Measurements from ENCODE around the gene ALPL. TPM values are rescaled to one million over a fixed set of nuclear protein-coding genes. Genes with fewer than 3 reads are reported as not detected.
A peak's percentile ranks its signal among the peaks of the same experiment; 100 is the strongest.

Gene ALPL
- total and polyA plus RNA-seq, 2 of the 4 experiments (the other 2 are of a cell fraction), result 0.54 to 2.2 TPM

GRCh38 chr1:21543598-21543997, 34.4 kb downstream of the ALPL start:
- no peaks in the 10 kb centered on the region for H3K36me3 ChIP-seq (ENCODE audit: control insufficient read depth, insufficient read depth, low read length)
- peaks cover 6% of the 10 kb centered on the region; the same call in 1 of the 2 replicates for H3K9me1 ChIP-seq (ENCODE audit: insufficient read depth, low read length)
- no peak overlapping the region for H3K4ac ChIP-seq (ENCODE audit: low read depth, low read length)
- H4K20me1 ChIP-seq (ENCODE audit: insufficient read depth, low read length), result no peaks in the 10 kb centered on the region
- H3K4me1 ChIP-seq (ENCODE audit: control insufficient read depth, insufficient read depth, low read length), result peaks cover 5% of the 10 kb centered on the region
- H3K18ac ChIP-seq (ENCODE audit: low read depth, low read length), result no peak overlapping the region
- H3K4me2 ChIP-seq (ENCODE audit: low read depth, low read length), result no peak overlapping the region
- POLR2A ChIA-PET (ENCODE audit: unreplicated experiment), result no interaction called here
- H4K8ac ChIP-seq (ENCODE audit: low read depth in 2 of 2, low read length in 2 of 2), result no peak overlapping the region
- peaks cover 6% of the 10 kb centered on the region; the same call in 1 of the 2 replicates for H3K27me3 ChIP-seq (ENCODE audit: control insufficient read depth, insufficient read depth, low read length)
- ATAC-seq (ENCODE audit: low read depth), result no peak
- no peak overlapping the region for H2BK15ac ChIP-seq (ENCODE audit: low read depth, low read length)
- in situ Hi-C loops (cut with MboI; ENCODE audit: low sequenced_read_pairs) (no loop called here), dilution Hi-C loops (cut with HindIII; ENCODE audit: low sequenced_read_pairs, unreplicated experiment) (no loop called here), intact Hi-C loops (cut with micrococcal nuclease) (no loop called here)
- no peak overlapping the region for H3K56ac ChIP-seq (ENCODE audit: extremely low read depth, insufficient read depth, low read length)
- peak overlapping the region; percentile 33 for H2AFZ ChIP-seq (replicated peaks; ENCODE audit: low read length, poor library complexity)
- H3K14ac ChIP-seq (replicated peaks; ENCODE audit: low read depth, low read length), result no peak overlapping the region
- H3K9ac ChIP-seq (ENCODE audit: low read depth, low read length), result no peak overlapping the region
- no peak overlapping the region for H4K91ac ChIP-seq (ENCODE audit: insufficient read depth, low read depth, low read length)
- no peak overlapping the region for H3K23ac ChIP-seq (ENCODE audit: low read depth, low read length)
- DNase-seq, result no peak
- BruUV-seq (replicated peaks), result no TSS peak
- TF ChIP-seq MAZ (IDR thresholded peaks at IDR 0.05; ENCODE audit: borderline replicate concordance, low read depth, low read length) (no peak), CHD1 (IDR thresholded peaks at IDR 0.05; ENCODE audit: low read depth, low read length) (no peak), RCOR1 (IDR thresholded peaks at IDR 0.05; ENCODE audit: insufficient replicate concordance, low read length) (no peak), MXI1 (IDR thresholded peaks at IDR 0.05; ENCODE audit: borderline replicate concordance, low read depth, low read length) (no peak), MAFK (IDR thresholded peaks at IDR 0.05; ENCODE audit: low read depth, low read length) (no peak), SMC3 (IDR thresholded peaks at IDR 0.05; ENCODE audit: low read depth, low read length) (no peak)
- no peak overlapping the region for H3K4me3 ChIP-seq (ENCODE audit: insufficient read depth, low read depth, low read length)
- peak overlapping the region; percentile 63 for H2AK9ac ChIP-seq (replicated peaks; ENCODE audit: low read depth, low read length, poor library complexity)
- no peaks in the 10 kb centered on the region for H3K79me1 ChIP-seq (ENCODE audit: low read depth in 1 of 2, low read length in 2 of 2)
- no peak overlapping the region for H2BK5ac ChIP-seq (ENCODE audit: low read depth, low read length, poor library complexity, severe bottlenecking)
- no peak overlapping the region for H2BK120ac ChIP-seq (ENCODE audit: low read depth, low read length)
- CTCF ChIA-PET, result no interaction called here
- no peak overlapping the region for H2AK5ac ChIP-seq (ENCODE audit: low read depth, low read length)
- H4K5ac ChIP-seq (ENCODE audit: low read depth, low read length), result no peak overlapping the region
- whole genome bisulfite sequencing, 2 experiments (ENCODE audit: extremely low coverage in 2 of 2, insufficient read length in 1 of 2), result no CpG with 5 or more reads among the region's 6 CpGs
- H3K9me3 ChIP-seq (ENCODE audit: control insufficient read depth, insufficient read depth, low read length), result no peaks in the 10 kb centered on the region
- H2BK20ac ChIP-seq (ENCODE audit: low read depth, low read length), result no peak overlapping the region
- no peak overlapping the region for H3K27ac ChIP-seq (ENCODE audit: insufficient read depth, low read length)

Measured in IMR-90 (cell line).